Measurements from ENCODE around the gene SPP2.

Gene SPP2

DNA sequence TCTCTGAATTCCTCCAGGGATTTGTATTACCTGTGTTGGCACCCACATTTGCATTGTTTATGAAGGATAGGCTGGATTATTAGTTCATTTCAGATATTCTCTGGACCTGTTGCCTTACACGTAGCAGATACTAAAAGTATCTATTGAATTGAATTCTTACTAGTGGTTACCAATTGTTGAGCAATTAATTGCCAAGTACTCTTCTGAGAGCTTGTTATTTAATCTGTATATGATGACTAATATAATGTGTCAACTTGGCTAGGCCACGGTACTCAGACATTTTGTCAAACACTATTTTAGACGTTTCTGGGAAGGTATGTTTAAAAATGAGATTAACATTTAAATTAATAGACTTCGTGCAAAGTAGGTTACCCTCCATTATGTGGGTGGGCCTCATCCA, 2.5 kb upstream of the SPP2 start:
- no peak for DNase-seq (ENCODE audit: low read depth)
- TF ChIP-seq, protein P1, sequence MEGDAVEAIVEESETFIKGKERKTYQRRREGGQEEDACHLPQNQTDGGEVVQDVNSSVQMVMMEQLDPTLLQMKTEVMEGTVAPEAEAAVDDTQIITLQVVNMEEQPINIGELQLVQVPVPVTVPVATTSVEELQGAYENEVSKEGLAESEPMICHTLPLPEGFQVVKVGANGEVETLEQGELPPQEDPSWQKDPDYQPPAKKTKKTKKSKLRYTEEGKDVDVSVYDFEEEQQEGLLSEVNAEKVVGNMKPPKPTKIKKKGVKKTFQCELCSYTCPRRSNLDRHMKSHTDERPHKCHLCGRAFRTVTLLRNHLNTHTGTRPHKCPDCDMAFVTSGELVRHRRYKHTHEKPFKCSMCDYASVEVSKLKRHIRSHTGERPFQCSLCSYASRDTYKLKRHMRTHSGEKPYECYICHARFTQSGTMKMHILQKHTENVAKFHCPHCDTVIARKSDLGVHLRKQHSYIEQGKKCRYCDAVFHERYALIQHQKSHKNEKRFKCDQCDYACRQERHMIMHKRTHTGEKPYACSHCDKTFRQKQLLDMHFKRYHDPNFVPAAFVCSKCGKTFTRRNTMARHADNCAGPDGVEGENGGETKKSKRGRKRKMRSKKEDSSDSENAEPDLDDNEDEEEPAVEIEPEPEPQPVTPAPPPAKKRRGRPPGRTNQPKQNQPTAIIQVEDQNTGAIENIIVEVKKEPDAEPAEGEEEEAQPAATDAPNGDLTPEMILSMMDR (IDR thresholded peaks at IDR 0.05; ENCODE audit: control insufficient read depth, insufficient read depth, low read depth, low read length, missing control alignments): no peak
- H3K4me3 ChIP-seq (ENCODE audit: control insufficient read depth, low read depth, low read length): no peak overlapping the region

GRCh38 chr2:234051374-234052070, 1.0 kb downstream of the SPP2 start:
- TF ChIP-seq, protein P1 (IDR thresholded peaks at IDR 0.05; ENCODE audit: control insufficient read depth, insufficient read depth, low read depth, low read length, missing control alignments): no peak
- H3K4me3 ChIP-seq (ENCODE audit: control insufficient read depth, low read depth, low read length): no peak overlapping the region
- DNase-seq (ENCODE audit: low read depth): no peak

- no peak overlapping the region for H3K4me3 ChIP-seq (ENCODE audit: control insufficient read depth, low read depth, low read length)
- TF ChIP-seq, protein P1 (IDR thresholded peaks at IDR 0.05; ENCODE audit: control insufficient read depth, insufficient read depth, low read depth, low read length, missing control alignments): no peak
- DNase-seq (ENCODE audit: low read depth): no peak
These were observed 8.4 kb downstream of the SPP2 start for GRCh38 chr2:234058881-234059280.

DNA sequence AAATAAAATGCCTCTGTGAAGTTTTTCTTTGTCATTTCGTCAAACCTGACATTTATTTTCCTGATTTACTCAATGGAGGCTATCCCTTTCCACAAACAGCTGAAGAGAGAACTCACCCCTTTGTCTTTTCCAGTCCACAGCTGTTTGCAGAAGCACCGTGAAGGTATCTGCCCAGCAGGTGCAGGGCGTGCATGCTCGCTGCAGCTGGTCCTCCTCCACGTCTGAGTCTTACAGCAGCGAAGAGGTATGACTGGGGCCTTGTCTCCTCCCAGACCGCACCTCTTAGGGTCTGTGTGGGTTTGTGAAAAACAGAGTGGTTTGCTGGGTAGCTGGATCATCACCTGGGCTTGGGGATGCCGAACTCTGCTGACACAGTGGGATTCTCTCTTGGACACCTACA, 9.7 kb downstream of the SPP2 start:
- no peak for DNase-seq (ENCODE audit: low read depth)
- H3K4me3 ChIP-seq (ENCODE audit: control insufficient read depth, low read depth, low read length): no peak overlapping the region
- TF ChIP-seq, protein P1 (IDR thresholded peaks at IDR 0.05; ENCODE audit: control insufficient read depth, insufficient read depth, low read depth, low read length, missing control alignments): no peak

DNA sequence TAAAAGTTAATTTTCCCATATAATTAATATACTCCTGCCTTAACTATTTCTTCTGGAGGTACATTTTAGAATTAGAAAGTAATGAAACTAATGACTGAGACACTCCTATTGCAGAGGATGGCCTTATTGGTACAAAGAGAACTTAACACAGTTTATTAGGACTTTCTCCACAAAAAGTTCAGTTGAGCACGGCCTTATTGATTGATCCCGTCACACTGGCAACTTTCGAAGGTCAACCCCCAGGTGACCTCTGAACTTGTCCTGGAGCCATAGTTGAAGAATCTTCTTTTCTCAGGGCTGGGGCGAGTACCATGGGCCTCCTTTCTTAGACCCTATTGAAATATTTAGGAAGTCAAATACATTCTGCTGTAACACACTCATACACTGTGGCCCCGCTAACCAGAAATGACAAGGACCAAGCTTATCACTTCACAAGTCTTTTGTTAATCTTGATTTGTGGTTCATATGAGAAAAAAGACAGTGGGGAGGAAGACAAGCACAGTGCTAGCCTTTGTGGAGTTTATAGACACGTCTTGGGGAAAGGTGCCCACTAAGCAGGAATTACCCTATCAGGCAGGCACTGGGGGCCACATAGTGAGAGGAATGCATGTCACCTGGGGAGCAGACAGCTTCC, 11.2 kb downstream of the SPP2 start:
- DNase-seq (ENCODE audit: low read depth): no peak
- TF ChIP-seq, protein P1 (IDR thresholded peaks at IDR 0.05; ENCODE audit: control insufficient read depth, insufficient read depth, low read depth, low read length, missing control alignments): no peak
- H3K4me3 ChIP-seq (ENCODE audit: control insufficient read depth, low read depth, low read length): no peak overlapping the region

DNA sequence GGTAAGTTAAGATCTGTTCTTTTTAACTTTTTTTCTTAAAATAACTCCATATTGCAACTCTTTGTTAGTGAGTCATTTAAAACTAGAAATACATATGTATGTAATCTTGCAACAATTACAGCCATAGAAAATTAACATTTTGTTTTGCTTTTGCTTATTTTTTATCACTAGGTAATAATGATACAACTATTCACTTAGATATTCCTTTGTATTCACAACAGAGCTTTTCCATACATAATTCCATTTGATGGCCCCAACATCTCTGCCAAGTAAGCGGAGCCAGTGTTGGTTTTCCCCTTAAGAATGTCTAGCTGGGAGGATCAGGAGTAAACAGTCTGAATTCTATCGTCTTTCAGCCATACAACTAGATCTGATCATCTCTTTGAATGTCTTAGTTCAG, 16.1 kb downstream of the SPP2 start:
- DNase-seq (ENCODE audit: low read depth): no peak
- H3K4me3 ChIP-seq (ENCODE audit: control insufficient read depth, low read depth, low read length): no peak overlapping the region
- TF ChIP-seq, protein P1 (IDR thresholded peaks at IDR 0.05; ENCODE audit: control insufficient read depth, insufficient read depth, low read depth, low read length, missing control alignments): no peak

All from AG09309 (cell line).